ENCODE measurements around the gene DPEP2NB.
"Not testable (repeated sequence)": the region's sequence is repeated elsewhere in the genome, so short reads cannot be mapped to it uniquely, and the experiment has no call there.

DPEP2NB gene

GRCh38 chr16:68000450-68000849 lies 15.3 kb downstream of the DPEP2NB start:
- no peak overlapping the region for H3K4me3 ChIP-seq (ENCODE audit: low read depth, low read length)
- TF ChIP-seq CTCF (IDR thresholded peaks at IDR 0.05; ENCODE audit: insufficient read depth, low read depth, low read length, missing control alignments), result no peak
- DNase-seq (ENCODE audit: low read depth), result no peak

DNA sequence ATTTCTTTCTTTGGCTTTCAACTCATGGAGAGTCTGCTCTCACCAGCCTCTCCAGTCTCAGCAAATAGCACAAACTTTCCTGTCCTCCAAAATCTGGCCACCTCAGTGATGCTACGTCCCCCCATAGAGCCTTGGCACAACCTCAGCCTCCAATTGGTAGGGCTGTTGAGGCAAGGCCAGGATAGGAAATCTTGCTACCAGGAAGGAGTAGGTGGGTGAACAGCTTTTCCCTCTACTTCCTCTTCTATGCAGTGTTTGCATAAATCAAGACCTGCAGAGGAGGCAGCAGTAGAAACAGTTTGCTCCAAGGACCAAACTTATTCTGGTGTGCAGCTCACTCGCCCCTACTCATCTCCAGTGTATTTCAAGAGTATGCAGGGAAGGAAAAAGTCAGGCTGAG lies 15.7 kb downstream of the DPEP2NB start:
- TF ChIP-seq CTCF (IDR thresholded peaks at IDR 0.05; ENCODE audit: insufficient read depth, low read depth, low read length, missing control alignments), result no peak
- no peak for DNase-seq (ENCODE audit: low read depth)
- H3K4me3 ChIP-seq (ENCODE audit: low read depth, low read length), result peak overlapping the region; percentile 26

DNA sequence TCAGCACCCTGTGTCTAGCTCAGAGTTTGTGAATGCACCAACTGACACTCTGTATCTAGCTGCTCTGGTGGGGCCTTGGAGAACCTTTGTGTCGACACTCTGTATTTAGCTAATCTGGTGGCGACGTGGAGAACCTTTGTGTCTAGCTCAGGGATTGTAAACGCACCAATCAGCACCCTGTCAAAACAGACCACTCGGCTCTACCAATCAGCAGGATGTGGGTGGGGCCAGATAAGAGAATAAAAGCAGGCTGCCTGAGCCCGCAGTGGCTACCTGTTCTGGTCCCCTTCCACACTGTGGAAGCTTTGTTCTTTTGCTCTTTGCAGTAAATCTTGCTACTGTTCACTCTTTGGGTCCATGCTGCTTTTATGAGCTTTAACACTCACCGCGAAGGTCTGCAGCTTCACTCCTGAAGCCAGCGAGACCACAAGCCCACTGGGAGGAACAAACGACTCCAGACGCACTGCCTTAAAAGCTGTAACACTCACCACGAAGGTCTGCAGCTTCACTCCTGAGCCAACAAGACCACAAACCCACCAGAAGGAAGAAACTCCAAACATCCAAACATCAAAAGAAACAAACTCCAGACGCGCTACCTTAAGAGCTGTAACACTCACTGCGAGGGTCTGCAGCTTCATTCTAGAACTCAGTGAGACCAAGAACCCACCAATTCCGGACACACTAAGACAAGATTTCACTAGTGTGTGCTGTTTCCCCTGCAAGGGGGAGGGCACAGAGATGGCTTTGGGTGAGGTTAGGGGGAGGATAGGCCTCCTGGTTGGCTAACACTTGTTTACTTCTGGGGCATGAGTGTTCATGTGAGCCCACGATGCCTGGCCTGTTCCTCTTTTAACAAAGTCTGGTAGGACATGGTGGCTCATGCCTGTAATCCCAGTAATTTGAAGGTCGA lies 16.7 kb downstream of the DPEP2NB start, which contains the start of gene DPEP2:
Gene DPEP2 (minus strand): TSS at position 706 of the 910 bp plus-strand sequence. CDS start 6,272 bp downstream, outside the sequence.
- H3K4me3 ChIP-seq (ENCODE audit: low read depth, low read length), result peak within 1 kb of the TSS; percentile 26
- peak; percentile 48 for DNase-seq (ENCODE audit: low read depth)

DNA sequence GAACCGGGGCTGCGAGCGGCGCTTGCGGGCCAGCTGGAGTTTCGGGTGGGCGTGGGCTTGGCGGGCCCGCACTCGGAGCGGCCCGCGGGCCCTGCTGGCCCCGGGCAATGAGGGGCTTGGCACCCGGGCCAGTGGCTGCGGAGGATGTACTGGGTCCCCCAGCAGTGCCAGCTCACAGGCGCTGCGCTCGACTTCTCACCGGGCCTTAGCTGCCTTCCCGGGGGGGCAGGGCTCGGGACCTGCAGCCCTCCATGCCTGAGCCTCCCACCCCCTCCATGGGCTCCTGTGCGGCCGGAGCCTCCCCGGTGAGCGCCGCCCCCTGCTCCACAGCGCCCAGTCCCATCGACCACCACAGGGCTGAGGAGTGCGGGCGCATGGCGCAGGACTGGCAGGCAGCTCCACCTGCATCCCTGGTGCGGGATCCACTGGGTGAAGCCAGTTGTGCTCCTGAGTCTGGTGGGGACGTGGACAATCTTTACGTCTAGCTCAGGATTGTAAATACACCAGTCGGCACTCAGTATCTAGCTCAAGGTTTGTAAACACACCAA lies 17.4 kb downstream of the DPEP2NB start:
- not testable (repeated sequence) for H3K4me3 ChIP-seq (ENCODE audit: low read depth, low read length); DNase-seq (ENCODE audit: low read depth)

- no peak for TF ChIP-seq CTCF (IDR thresholded peaks at IDR 0.05; ENCODE audit: insufficient read depth, low read depth, low read length, missing control alignments)
- no peak for DNase-seq (ENCODE audit: low read depth)
- H3K4me3 ChIP-seq (ENCODE audit: low read depth, low read length), result no peak overlapping the region
Measured at GRCh38 chr16:67996666-67997065, 19.0 kb downstream of the DPEP2NB start.

- H3K4me3 ChIP-seq (ENCODE audit: low read depth, low read length), result no peak overlapping the region
- DNase-seq (ENCODE audit: low read depth), result peak; percentile 58
- no peak for TF ChIP-seq CTCF (IDR thresholded peaks at IDR 0.05; ENCODE audit: insufficient read depth, low read depth, low read length, missing control alignments)
Measured at GRCh38 chr16:67995423-67995822, 20.3 kb downstream of the DPEP2NB start.

GRCh38 chr16:67994040-67994408 lies 21.7 kb downstream of the DPEP2NB start:
- not testable (repeated sequence) for DNase-seq (ENCODE audit: low read depth); H3K4me3 ChIP-seq (ENCODE audit: low read depth, low read length)

GRCh38 chr16:67993207-67994039 lies 22.3 kb downstream of the DPEP2NB start:
- peak; percentile 98 for TF ChIP-seq CTCF (IDR thresholded peaks at IDR 0.05; ENCODE audit: insufficient read depth, low read depth, low read length, missing control alignments)
- peak overlapping the region; percentile 30 for H3K4me3 ChIP-seq (ENCODE audit: low read depth, low read length)
- peak; percentile 90 for DNase-seq (ENCODE audit: low read depth)

Data from GM12865 (cell line).